SK-N-MC (cell line): ENCODE results near the gene GPR39.

Source experiments
- FOXP2 ChIP-seq: optimal IDR thresholded peaks from 2 replicates; pipeline ENCODE3; 2011; ENCODE audit warnings: mild to moderate bottlenecking, moderate library complexity; ENCODE audit not compliant: insufficient read depth; ENCODE audit errors: extremely low read length, control extremely low read depth
- POLR2AphosphoS5 ChIP-seq: IDR thresholded peaks from 2 replicates; pipeline ENCODE4 v1.6.1; 2012; ENCODE audit warnings: mild to moderate bottlenecking, low read depth, low read length, borderline replicate concordance

DNA sequence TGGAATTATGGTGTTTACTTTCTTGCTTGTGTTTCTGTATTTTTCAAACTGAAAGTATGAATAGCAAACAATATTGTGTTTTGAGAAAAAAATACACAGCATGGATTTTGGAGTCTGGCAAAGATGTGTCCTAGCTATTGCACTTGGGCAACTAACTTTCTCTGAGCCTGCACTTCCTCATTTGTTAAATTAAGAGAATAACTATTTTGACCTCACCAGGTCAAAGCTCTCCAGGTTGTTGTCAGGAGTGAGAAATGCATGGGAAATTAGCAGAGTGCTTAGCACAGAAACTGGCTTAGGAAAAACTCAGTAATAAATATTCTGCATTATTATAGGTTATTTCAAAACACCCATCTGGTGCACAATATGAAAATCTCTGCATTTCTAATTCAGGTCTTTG lies 225.2 kb downstream of the GPR39 start:
- TF ChIP-seq POLR2AphosphoS5: no peak
- no peak for TF ChIP-seq FOXP2
